OCI-LY7 (cell line): ENCODE results near the gene FLACC1. TPM values are rescaled to one million over a fixed set of nuclear protein-coding genes. Genes with fewer than 3 reads are reported as not detected.

Experiments
- BruUV-seq: library from RNA; stranded (reverse); fragments of 400-500 nt; replicated peaks from 2 replicates; lab custom pipeline; 2021; lab: Mats Ljungman, UMichigan
- CTCF ChIA-PET: fragments of 300-600 bp; sonication (Branson Sonifier 250); formaldehyde crosslinking; loops from one replicate; lab custom pipeline; 2022; ENCODE audit warnings: antibody characterized with exemption; ENCODE audit not compliant: unreplicated experiment; lab: Charles Lee
- POLR2A ChIA-PET: fragments of 300-600 bp; sonication (Branson Sonifier 250); formaldehyde crosslinking; loops from one replicate; lab custom pipeline; 2022; ENCODE audit warnings: antibody characterized with exemption; lab: Charles Lee
- DNase-seq: peaks from one replicate; pipeline ENCODE4 v3.0.0-alpha.2; 2015; ENCODE audit warnings: low spot score
- H2AFZ ChIP-seq: fragments of 200-600 bp; sonication (generic), shearing (Covaris generic); 2 replicates; pipeline ENCODE4 v1.6.1; 2014; ENCODE audit warnings: mild to moderate bottlenecking, antibody characterized with exemption, low read length, moderate library complexity
- H3K27ac ChIP-seq: fragments of 200-600 bp; sonication (generic); 2 replicates; pipeline ENCODE4 v1.5.1; 2014; ENCODE audit warnings: mixed run types, low read depth, mild to moderate bottlenecking, moderate library complexity, low read length, inconsistent platforms; ENCODE audit not compliant: poor library complexity, severe bottlenecking
- H3K36me3 ChIP-seq: fragments of 200-600 bp; sonication (generic); 2 replicates; pipeline ENCODE4 v1.6.1; 2014; ENCODE audit warnings: mild to moderate bottlenecking, antibody characterized with exemption, low read length, moderate library complexity, mixed read lengths; ENCODE audit not compliant: insufficient read depth
- H3K4me1 ChIP-seq: fragments of 200-600 bp; sonication (generic); 2 replicates; pipeline ENCODE4 v1.5.1; 2014; ENCODE audit warnings: mild to moderate bottlenecking, low read length; ENCODE audit not compliant: insufficient read depth, poor library complexity, severe bottlenecking
- H3K4me2 ChIP-seq: fragments of 200-600 bp; sonication (generic); 2 replicates; pipeline ENCODE4 v1.6.1; 2014; ENCODE audit warnings: mild to moderate bottlenecking, low read length
- H3K4me3 ChIP-seq: fragments of 200-600 bp; sonication (generic); 2 replicates; pipeline ENCODE4 v1.5.1; 2014; ENCODE audit warnings: mild to moderate bottlenecking, low read depth, low read length; ENCODE audit not compliant: poor library complexity, severe bottlenecking
- H3K79me2 ChIP-seq: fragments of 200-600 bp; sonication (generic); 2 replicates; pipeline ENCODE4 v1.6.1; 2016; ENCODE audit warnings: low read depth, mild to moderate bottlenecking, low read length, moderate library complexity, mixed read lengths; ENCODE audit not compliant: insufficient read depth
- H3K9me2 ChIP-seq: fragments of 200-600 bp; sonication (generic); 2 replicates; pipeline ENCODE4 v1.6.1; 2016; ENCODE audit warnings: mild to moderate bottlenecking, low read length, mixed read lengths; ENCODE audit not compliant: insufficient read depth
- H3K9me3 ChIP-seq: fragments of 200-600 bp; sonication (generic); 2 replicates; pipeline ENCODE4 v1.6.1; 2014; ENCODE audit warnings: mild to moderate bottlenecking, mixed run types, low read length, mixed read lengths
- H4K20me1 ChIP-seq: fragments of 200-600 bp; sonication (generic); 2 replicates; pipeline ENCODE4 v1.6.1; 2014; ENCODE audit warnings: mild to moderate bottlenecking, antibody characterized with exemption, low read length, moderate library complexity, mixed read lengths; ENCODE audit not compliant: insufficient read depth
- EZH2phosphoT487 ChIP-seq: fragments of 200-600 bp; sonication (generic); IDR thresholded peaks from 2 replicates; pipeline ENCODE4 v1.6.1; 2018; ENCODE audit warnings: low read depth, borderline replicate concordance, mild to moderate bottlenecking, mixed run types, antibody characterized with exemption, low read length, moderate library complexity, mixed read lengths
- intact Hi-C: fragments of 100-400 bp; cut with micrococcal nuclease; formaldehyde crosslinking; loops from one replicate; pipeline ENCODE4 v1.10.0; 2022; ENCODE audit not compliant: unreplicated experiment
- total RNA-seq, 2 experiments: library from RNA; depleted of rRNA in 1 of 2; stranded (reverse); fragments of >200 nt in 1 of 2; shearing (Covaris generic) in 1 of 2; gene quantifications; 2 replicates each; pipeline ENCODE4 v1.2.3, GENCODE V29; 2014 to 2022
- TF ChIP-seq, protein P1 (sequence below): fragments of 200-600 bp; sonication (generic); conservative IDR thresholded peaks from 2 replicates; pipeline ENCODE4 v1.5.1; 2014; ENCODE audit warnings: mild to moderate bottlenecking, antibody characterized with exemption, low read length, moderate library complexity, mixed read lengths

Gene FLACC1
- total RNA-seq, 2 experiments from 2014 or later = 1.2 TPM; not detected in 1

- Histone ChIP-seq H3K4me2 (no peak overlapping the region), H3K27ac (no peak overlapping the region), H3K9me2 (no peaks in the 10 kb centered on the region), H3K79me2 (no peaks in the 10 kb centered on the region), H3K36me3 (no peaks in the 10 kb centered on the region), H2AFZ (no peak overlapping the region), H3K4me3 (no peak overlapping the region), H3K4me1 (no peaks in the 10 kb centered on the region), H3K9me3 (peaks cover 6% of the 10 kb centered on the region; the same call in 1 of the 2 replicates), H4K20me1 (no peaks in the 10 kb centered on the region)
- no peak for TF ChIP-seq EZH2phosphoT487
- TF ChIP-seq, protein P1, sequence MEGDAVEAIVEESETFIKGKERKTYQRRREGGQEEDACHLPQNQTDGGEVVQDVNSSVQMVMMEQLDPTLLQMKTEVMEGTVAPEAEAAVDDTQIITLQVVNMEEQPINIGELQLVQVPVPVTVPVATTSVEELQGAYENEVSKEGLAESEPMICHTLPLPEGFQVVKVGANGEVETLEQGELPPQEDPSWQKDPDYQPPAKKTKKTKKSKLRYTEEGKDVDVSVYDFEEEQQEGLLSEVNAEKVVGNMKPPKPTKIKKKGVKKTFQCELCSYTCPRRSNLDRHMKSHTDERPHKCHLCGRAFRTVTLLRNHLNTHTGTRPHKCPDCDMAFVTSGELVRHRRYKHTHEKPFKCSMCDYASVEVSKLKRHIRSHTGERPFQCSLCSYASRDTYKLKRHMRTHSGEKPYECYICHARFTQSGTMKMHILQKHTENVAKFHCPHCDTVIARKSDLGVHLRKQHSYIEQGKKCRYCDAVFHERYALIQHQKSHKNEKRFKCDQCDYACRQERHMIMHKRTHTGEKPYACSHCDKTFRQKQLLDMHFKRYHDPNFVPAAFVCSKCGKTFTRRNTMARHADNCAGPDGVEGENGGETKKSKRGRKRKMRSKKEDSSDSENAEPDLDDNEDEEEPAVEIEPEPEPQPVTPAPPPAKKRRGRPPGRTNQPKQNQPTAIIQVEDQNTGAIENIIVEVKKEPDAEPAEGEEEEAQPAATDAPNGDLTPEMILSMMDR = no peak
- intact Hi-C loops = no loop called here
- no TSS peak for BruUV-seq
- no peak for DNase-seq
- CTCF ChIA-PET = no interaction called here
- POLR2A ChIA-PET = interaction anchor here (0.7 to 1.4 kb wide), 3 partner anchors 12 to 220 kb away, joined by 3 to 5 read pairs (median 3); no protein-coding TSS in a partner anchor
Measured at GRCh38 chr2:201322772-201323171, 34.4 kb downstream of the FLACC1 start.

- no peak overlapping the region for H2AFZ ChIP-seq
- H3K4me1 ChIP-seq = no peaks in the 10 kb centered on the region
- DNase-seq = no peak
- BruUV-seq = no TSS peak
- no peaks in the 10 kb centered on the region for H3K9me2 ChIP-seq
- no peak overlapping the region for H3K4me3 ChIP-seq
- H4K20me1 ChIP-seq = no peaks in the 10 kb centered on the region
- H3K27ac ChIP-seq = no peak overlapping the region
- H3K9me3 ChIP-seq = peaks cover 6% of the 10 kb centered on the region; the same call in 1 of the 2 replicates
- no peak overlapping the region for H3K4me2 ChIP-seq
- H3K79me2 ChIP-seq = no peaks in the 10 kb centered on the region
- ChIA-PET POLR2A (no interaction called here), CTCF (no interaction called here)
- intact Hi-C loops = no loop called here
- TF ChIP-seq EZH2phosphoT487 = no peak
- TF ChIP-seq, protein P1 = no peak
- no peaks in the 10 kb centered on the region for H3K36me3 ChIP-seq
Measured at GRCh38 chr2:201320701-201321100, 36.4 kb downstream of the FLACC1 start.

GRCh38 chr2:201320257-201320656 lies 36.9 kb downstream of the FLACC1 start:
- no peak overlapping the region for H3K4me2 ChIP-seq
- H3K4me3 ChIP-seq = no peak overlapping the region
- intact Hi-C loops = no loop called here
- ChIA-PET POLR2A (no interaction called here), CTCF (no interaction called here)
- BruUV-seq = no TSS peak
- H3K4me1 ChIP-seq = no peaks in the 10 kb centered on the region
- DNase-seq = no peak
- H3K9me3 ChIP-seq = peaks cover 6% of the 10 kb centered on the region; the same call in 1 of the 2 replicates
- H3K79me2 ChIP-seq = no peaks in the 10 kb centered on the region
- no peak overlapping the region for H2AFZ ChIP-seq
- H3K36me3 ChIP-seq = no peaks in the 10 kb centered on the region
- H3K9me2 ChIP-seq = no peaks in the 10 kb centered on the region
- no peak overlapping the region for H3K27ac ChIP-seq
- TF ChIP-seq, protein P1 = no peak
- no peak for TF ChIP-seq EZH2phosphoT487
- no peaks in the 10 kb centered on the region for H4K20me1 ChIP-seq
